Vagina (tissue), 2 donors: ENCODE measurements around the gene CBLN4.

Experiments used
- CTCF ChIP-seq, 3 experiments: fragments of 450-650 bp in 2 of 3; fragments of 200-600 bp in 1 of 3; sonication (generic) in 1 of 3; IDR thresholded peaks; one replicate each; pipeline ENCODE4 v1.5.1; 2017 to 2019; ENCODE audit warnings: antibody characterized with exemption in 3 of 3, mild to moderate bottlenecking in 2 of 3, moderate library complexity in 2 of 3
- POLR2A ChIP-seq, 2 donors: fragments of 450-650 bp; IDR thresholded peaks; one replicate each; pipeline ENCODE4 v1.6.1; 2017; ENCODE audit warnings: antibody characterized with exemption in 2 of 2, mild to moderate bottlenecking in 2 of 2, moderate library complexity in 2 of 2

- TF ChIP-seq CTCF (IDR thresholded peaks at IDR 0.05) (no peak), POLR2A (IDR thresholded peaks at IDR 0.05) (no peak)
Measured at GRCh38 chr20:55961376-55962330, 43.7 kb downstream of the CBLN4 start.
